ENCODE measurements around the gene GDF15.

GRCh38 chr19:18384775-18385174 lies 1.2 kb upstream of the GDF15 start:
- TF ChIP-seq EP300 (conservative IDR thresholded peaks at IDR 0.05; ENCODE audit: poor library complexity, severe bottlenecking) = no peak
- no peak for TF ChIP-seq POLR2AphosphoS5 (IDR thresholded peaks at IDR 0.05)
- TF ChIP-seq RAD21 (conservative IDR thresholded peaks at IDR 0.05) = no peak
- no peak for TF ChIP-seq CTCF (IDR thresholded peaks at IDR 0.05; ENCODE audit: poor library complexity, severe bottlenecking)
- no peak for TF ChIP-seq REST (IDR thresholded peaks at IDR 0.05; ENCODE audit: borderline replicate concordance)
- no peak for TF ChIP-seq EZH2 (IDR thresholded peaks at IDR 0.05; ENCODE audit: borderline replicate concordance, insufficient read depth, low read length, poor library complexity, severe bottlenecking)
- no peak for TF ChIP-seq TAF1 (IDR thresholded peaks at IDR 0.05; ENCODE audit: low read depth)
